Trophoblast cell (in vitro differentiated cells and primary cell): ENCODE measurements around the gene VSIG10.

Source experiments
- DNase-seq, 2 donors: peaks; one replicate each; pipeline ENCODE4 v3.0.0-alpha.2; 2016
- H2AFZ ChIP-seq: 2 replicates; pipeline ENCODE4 v1.6.1; 2013; ENCODE audit warnings: low read length, moderate library complexity, mild to moderate bottlenecking; ENCODE audit not compliant: insufficient read depth, poor library complexity
- H2AK5ac ChIP-seq: 2 replicates; pipeline ENCODE4 v1.6.1; 2013; ENCODE audit warnings: mild to moderate bottlenecking, low read length
- H2BK120ac ChIP-seq: 2 replicates; pipeline ENCODE4 v1.6.1; 2013; ENCODE audit warnings: low read length, mild to moderate bottlenecking, moderate library complexity; ENCODE audit not compliant: insufficient read depth, poor library complexity
- H2BK12ac ChIP-seq: 2 replicates; pipeline ENCODE4 v1.6.1; 2013; ENCODE audit warnings: mild to moderate bottlenecking, low read length, moderate library complexity
- H2BK5ac ChIP-seq: 2 replicates; pipeline ENCODE4 v1.6.1; 2013; ENCODE audit warnings: low read length, low read depth, moderate library complexity, mild to moderate bottlenecking; ENCODE audit not compliant: poor library complexity
- H3K14ac ChIP-seq: 2 replicates; pipeline ENCODE4 v1.6.1; 2013; ENCODE audit warnings: mild to moderate bottlenecking, low read length
- H3K18ac ChIP-seq: 2 replicates; pipeline ENCODE4 v1.6.1; 2013; ENCODE audit warnings: mild to moderate bottlenecking, low read length
- H3K23ac ChIP-seq: 2 replicates; pipeline ENCODE4 v1.6.1; 2013; ENCODE audit warnings: low read length
- H3K27ac ChIP-seq: 2 replicates; pipeline ENCODE4 v1.5.1; 2013; ENCODE audit warnings: low read depth, mild to moderate bottlenecking, inconsistent platforms, low read length, moderate library complexity
- H3K27me3 ChIP-seq: 2 replicates; pipeline ENCODE4 v1.6.1; 2013; ENCODE audit warnings: inconsistent platforms, mild to moderate bottlenecking, low read length, moderate library complexity; ENCODE audit not compliant: insufficient read depth
- H3K36me3 ChIP-seq, 2 experiments: 1 replicate in 1 of 2; 2 replicates in 1 of 2; pipeline ENCODE4 v1.6.1; 2013; ENCODE audit warnings: low read length in 2 of 2, mild to moderate bottlenecking in 2 of 2, moderate library complexity in 1 of 2; ENCODE audit not compliant: insufficient read depth in 2 of 2, control insufficient read depth in 1 of 2
- H3K4ac ChIP-seq: 2 replicates; pipeline ENCODE4 v1.6.1; 2013; ENCODE audit warnings: low read depth, mild to moderate bottlenecking, low read length, moderate library complexity
- H3K4me1 ChIP-seq, 2 experiments: 1 replicate in 1 of 2; 2 replicates in 1 of 2; pipeline ENCODE4 v1.6.1; 2013; ENCODE audit warnings: low read length in 2 of 2, mild to moderate bottlenecking in 2 of 2, moderate library complexity in 1 of 2; ENCODE audit not compliant: insufficient read depth in 2 of 2, control insufficient read depth in 1 of 2
- H3K4me2 ChIP-seq: 2 replicates; pipeline ENCODE4 v1.6.1; 2013; ENCODE audit warnings: inconsistent platforms, mild to moderate bottlenecking, low read length, moderate library complexity
- H3K4me3 ChIP-seq: 2 replicates; pipeline ENCODE4 v1.5.1; 2013; ENCODE audit warnings: mild to moderate bottlenecking, low read depth, low read length, inconsistent platforms
- H3K79me1 ChIP-seq: one replicate; pipeline ENCODE4 v1.6.1; 2013; ENCODE audit warnings: low read length
- H3K79me2 ChIP-seq: 2 replicates; pipeline ENCODE4 v1.6.1; 2013; ENCODE audit warnings: low read length, mild to moderate bottlenecking; ENCODE audit not compliant: control insufficient read depth, insufficient read depth, poor library complexity
- H3K9ac ChIP-seq: 2 replicates; pipeline ENCODE4 v1.6.1; 2013; ENCODE audit warnings: mild to moderate bottlenecking, low read length
- H3K9me3 ChIP-seq: 2 replicates; pipeline ENCODE4 v1.6.1; 2013; ENCODE audit warnings: low read depth, mild to moderate bottlenecking, control low read depth, inconsistent platforms, low read length; ENCODE audit not compliant: insufficient read depth
- H4K12ac ChIP-seq: 2 replicates; pipeline ENCODE4 v1.6.1; 2013; ENCODE audit warnings: low read depth, mild to moderate bottlenecking, low read length, moderate library complexity
- H4K8ac ChIP-seq: 2 replicates; pipeline ENCODE4 v1.6.1; 2013; ENCODE audit warnings: low read depth, mild to moderate bottlenecking, low read length, moderate library complexity
- H4K91ac ChIP-seq: one replicate; pipeline ENCODE4 v1.6.1; 2013; ENCODE audit warnings: low read depth, mild to moderate bottlenecking, low read length, moderate library complexity
- WGBS: extraction: QIAGEN DNeasy Blood & Tissue Kit; methylation state at CpG from one replicate; pipeline ENCODE4 v1.1.7; 2013; ENCODE audit warnings: missing lambda C conversion rate; ENCODE audit not compliant: insufficient read length, insufficient coverage; ENCODE audit errors: extremely low coverage; 5-methylcytosine and 5-hydroxymethylcytosine counted together

The VSIG10 gene

DNA sequence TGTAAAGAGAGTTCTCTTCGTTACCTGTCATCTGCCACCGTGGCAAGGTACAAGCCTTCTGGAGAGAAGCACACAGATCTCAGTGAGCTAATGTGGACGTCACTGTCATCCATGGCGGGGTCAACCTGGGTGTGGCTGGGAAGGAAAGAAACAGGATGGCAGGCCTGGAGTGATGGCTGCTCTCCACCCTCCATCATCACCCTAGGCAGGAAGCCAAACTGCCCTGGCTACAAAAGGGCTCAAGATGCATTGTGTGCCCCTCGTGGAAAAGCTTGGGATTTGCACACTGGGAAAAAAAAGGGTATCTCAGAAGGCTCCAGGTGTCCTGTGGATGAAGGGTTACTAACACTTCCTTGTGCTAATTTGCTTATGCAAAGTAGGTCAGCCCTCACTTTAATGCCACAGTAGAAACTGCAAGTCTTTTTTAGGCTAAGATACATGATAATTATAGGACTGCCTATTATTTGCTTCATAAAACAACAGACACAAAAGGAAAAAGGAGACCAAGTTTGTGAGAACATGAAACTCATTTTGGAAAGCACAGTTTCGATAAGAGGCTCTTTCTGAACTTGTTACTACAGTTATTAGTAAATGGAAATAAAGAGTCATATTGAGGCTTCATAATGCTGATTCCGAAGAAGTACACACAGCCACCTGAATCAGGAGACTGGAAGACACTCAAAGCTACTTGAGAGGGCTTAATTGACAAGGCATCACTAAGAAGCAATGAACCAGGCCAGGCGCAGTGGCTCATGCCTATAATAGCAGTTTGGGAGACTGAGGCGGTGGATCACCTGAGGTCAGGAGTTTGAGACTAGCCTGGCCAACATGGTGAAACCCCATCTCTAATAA, 68.4 kb downstream of the VSIG10 start:
- no peak for DNase-seq
- H3K4me2 ChIP-seq: no peak overlapping the region
- H4K12ac ChIP-seq: no peak overlapping the region
- no peak overlapping the region for H3K14ac ChIP-seq
- H4K8ac ChIP-seq: no peak overlapping the region
- no peak overlapping the region for H3K23ac ChIP-seq
- peaks cover 6 to 10% of the 10 kb centered on the region in 2 experiments for H3K4me1 ChIP-seq
- H3K9ac ChIP-seq: no peak overlapping the region
- no peak overlapping the region for H2BK5ac ChIP-seq
- H2AK5ac ChIP-seq: no peak overlapping the region
- H2AFZ ChIP-seq: no peak overlapping the region
- H2BK12ac ChIP-seq: no peak overlapping the region
- no peak overlapping the region for H4K91ac ChIP-seq
- peaks cover 4% of the 10 kb centered on the region for H3K79me1 ChIP-seq
- H2BK120ac ChIP-seq: no peak overlapping the region
- H3K4me3 ChIP-seq: no peak overlapping the region
- H3K4ac ChIP-seq: no peak overlapping the region
- H3K9me3 ChIP-seq: no peaks in the 10 kb centered on the region
- H3K79me2 ChIP-seq: no peaks in the 10 kb centered on the region
- no peaks in the 10 kb centered on the region for H3K27me3 ChIP-seq
- no peak overlapping the region for H3K27ac ChIP-seq
- peaks cover 40 to 51% of the 10 kb centered on the region in 2 experiments for H3K36me3 ChIP-seq
- WGBS: no CpG with 5 or more reads among the region's 9 CpGs
- no peak overlapping the region for H3K18ac ChIP-seq

GRCh38 chr12:118034429-118035189, 69.2 kb downstream of the VSIG10 start:
- Histone ChIP-seq H3K14ac (no peak overlapping the region), H3K36me3 (peaks cover 34 to 51% of the 10 kb centered on the region in 2 experiments), H3K79me2 (no peaks in the 10 kb centered on the region), H4K8ac (no peak overlapping the region), H3K9ac (no peak overlapping the region), H3K9me3 (no peaks in the 10 kb centered on the region), H3K23ac (no peak overlapping the region), H2BK120ac (no peak overlapping the region), H3K27ac (peak overlapping the region; percentile 66), H2BK5ac (no peak overlapping the region), H2AFZ (no peak overlapping the region), H3K4me3 (no peak overlapping the region), H3K27me3 (no peaks in the 10 kb centered on the region), H3K4ac (no peak overlapping the region), H4K91ac (no peak overlapping the region), H3K4me2 (peak overlapping the region; percentile 13), H3K18ac (no peak overlapping the region), H3K79me1 (peaks cover 4% of the 10 kb centered on the region), H2AK5ac (no peak overlapping the region), H3K4me1 (peaks cover 6 to 10% of the 10 kb centered on the region in 2 experiments), H4K12ac (no peak overlapping the region), H2BK12ac (no peak overlapping the region)
- DNase-seq: peak; percentile 63 to 89
- no CpG with 5 or more reads among the region's 5 CpGs for WGBS

- Histone ChIP-seq H4K8ac (no peak overlapping the region), H3K4me1 (peaks cover 6 to 10% of the 10 kb centered on the region in 2 experiments), H3K27me3 (no peaks in the 10 kb centered on the region), H2AK5ac (no peak overlapping the region), H3K4ac (no peak overlapping the region), H3K79me2 (no peaks in the 10 kb centered on the region), H4K91ac (no peak overlapping the region), H2AFZ (no peak overlapping the region), H3K36me3 (peaks cover 35 to 50% of the 10 kb centered on the region in 2 experiments), H3K79me1 (peaks cover 4% of the 10 kb centered on the region), H3K23ac (no peak overlapping the region), H2BK5ac (no peak overlapping the region), H3K4me3 (no peak overlapping the region), H3K14ac (no peak overlapping the region), H3K27ac (peak overlapping the region; percentile 68), H3K9me3 (no peaks in the 10 kb centered on the region), H2BK120ac (no peak overlapping the region), H4K12ac (no peak overlapping the region), H3K18ac (no peak overlapping the region), H2BK12ac (no peak overlapping the region), H3K4me2 (peak overlapping the region; percentile 13), H3K9ac (no peak overlapping the region)
- DNase-seq: peak; percentile 62 to 93
- whole genome bisulfite sequencing: no CpG with 5 or more reads among the region's 5 CpGs
These were observed 69.9 kb downstream of the VSIG10 start for GRCh38 chr12:118033902-118034301.

- no peaks in the 10 kb centered on the region for H3K79me2 ChIP-seq
- H4K12ac ChIP-seq: no peak overlapping the region
- no peak overlapping the region for H2BK12ac ChIP-seq
- no peak overlapping the region for H3K4ac ChIP-seq
- peaks cover 4% of the 10 kb centered on the region for H3K79me1 ChIP-seq
- H3K9ac ChIP-seq: no peak overlapping the region
- H2AK5ac ChIP-seq: no peak overlapping the region
- no peak overlapping the region for H3K14ac ChIP-seq
- no CpG with 5 or more reads among the region's 5 CpGs for WGBS
- no peak overlapping the region for H2BK120ac ChIP-seq
- H3K23ac ChIP-seq: no peak overlapping the region
- no peak for DNase-seq
- no peak overlapping the region for H2BK5ac ChIP-seq
- H3K27ac ChIP-seq: peak overlapping the region; percentile 68
- H3K36me3 ChIP-seq: peaks cover 37 to 52% of the 10 kb centered on the region in 2 experiments
- no peak overlapping the region for H4K91ac ChIP-seq
- H3K4me3 ChIP-seq: no peak overlapping the region
- H3K18ac ChIP-seq: no peak overlapping the region
- no peak overlapping the region for H4K8ac ChIP-seq
- peak overlapping the region; percentile 13 for H3K4me2 ChIP-seq
- no peaks in the 10 kb centered on the region for H3K9me3 ChIP-seq
- H2AFZ ChIP-seq: no peak overlapping the region
- H3K4me1 ChIP-seq: peaks cover 6 to 10% of the 10 kb centered on the region in 2 experiments
- no peaks in the 10 kb centered on the region for H3K27me3 ChIP-seq
These were observed 70.5 kb downstream of the VSIG10 start for GRCh38 chr12:118033323-118033722.
